ENCODE results near the gene SRRM2.

SRRM2 gene

DNA sequence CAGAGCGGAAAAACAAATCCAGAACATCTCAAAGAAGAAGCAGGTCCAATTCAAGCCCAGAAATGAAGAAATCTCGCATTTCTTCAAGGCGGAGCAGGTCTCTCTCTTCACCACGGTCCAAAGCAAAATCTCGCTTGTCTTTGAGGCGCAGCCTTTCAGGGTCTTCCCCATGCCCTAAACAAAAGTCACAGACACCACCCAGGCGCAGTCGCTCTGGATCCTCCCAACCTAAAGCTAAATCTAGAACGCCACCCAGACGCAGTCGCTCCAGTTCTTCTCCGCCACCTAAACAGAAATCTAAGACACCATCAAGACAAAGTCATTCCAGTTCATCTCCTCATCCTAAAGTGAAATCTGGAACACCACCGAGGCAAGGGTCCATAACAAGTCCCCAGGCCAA, 10.3 kb downstream of the SRRM2 start:
- no peak for DNase-seq (ENCODE audit: low spot score)

DNA sequence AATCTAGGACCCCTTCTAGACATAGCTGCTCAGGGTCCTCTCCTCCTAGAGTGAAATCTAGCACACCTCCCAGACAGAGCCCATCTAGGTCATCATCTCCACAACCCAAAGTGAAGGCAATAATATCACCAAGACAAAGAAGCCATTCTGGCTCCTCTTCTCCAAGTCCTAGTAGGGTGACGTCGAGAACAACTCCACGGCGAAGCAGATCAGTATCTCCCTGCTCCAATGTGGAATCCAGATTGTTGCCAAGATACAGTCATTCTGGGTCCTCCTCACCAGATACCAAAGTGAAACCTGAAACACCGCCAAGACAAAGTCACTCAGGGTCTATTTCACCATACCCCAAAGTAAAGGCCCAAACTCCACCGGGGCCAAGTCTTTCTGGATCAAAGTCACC, 10.7 kb downstream of the SRRM2 start:
- no peak for DNase-seq (ENCODE audit: low spot score)

DNA sequence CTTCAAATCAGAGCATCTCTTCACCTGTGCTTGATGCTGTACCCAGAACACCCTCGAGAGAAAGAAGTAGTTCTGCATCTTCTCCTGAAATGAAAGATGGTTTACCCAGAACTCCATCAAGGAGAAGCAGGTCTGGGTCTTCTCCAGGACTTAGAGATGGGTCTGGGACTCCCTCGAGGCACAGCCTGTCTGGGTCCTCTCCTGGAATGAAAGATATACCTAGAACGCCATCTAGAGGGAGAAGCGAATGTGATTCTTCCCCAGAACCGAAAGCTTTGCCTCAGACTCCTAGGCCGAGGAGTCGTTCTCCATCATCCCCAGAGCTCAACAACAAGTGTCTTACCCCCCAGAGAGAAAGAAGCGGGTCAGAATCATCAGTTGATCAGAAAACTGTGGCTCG, 12.3 kb downstream of the SRRM2 start:
- DNase-seq (ENCODE audit: low spot score) = no peak

DNA sequence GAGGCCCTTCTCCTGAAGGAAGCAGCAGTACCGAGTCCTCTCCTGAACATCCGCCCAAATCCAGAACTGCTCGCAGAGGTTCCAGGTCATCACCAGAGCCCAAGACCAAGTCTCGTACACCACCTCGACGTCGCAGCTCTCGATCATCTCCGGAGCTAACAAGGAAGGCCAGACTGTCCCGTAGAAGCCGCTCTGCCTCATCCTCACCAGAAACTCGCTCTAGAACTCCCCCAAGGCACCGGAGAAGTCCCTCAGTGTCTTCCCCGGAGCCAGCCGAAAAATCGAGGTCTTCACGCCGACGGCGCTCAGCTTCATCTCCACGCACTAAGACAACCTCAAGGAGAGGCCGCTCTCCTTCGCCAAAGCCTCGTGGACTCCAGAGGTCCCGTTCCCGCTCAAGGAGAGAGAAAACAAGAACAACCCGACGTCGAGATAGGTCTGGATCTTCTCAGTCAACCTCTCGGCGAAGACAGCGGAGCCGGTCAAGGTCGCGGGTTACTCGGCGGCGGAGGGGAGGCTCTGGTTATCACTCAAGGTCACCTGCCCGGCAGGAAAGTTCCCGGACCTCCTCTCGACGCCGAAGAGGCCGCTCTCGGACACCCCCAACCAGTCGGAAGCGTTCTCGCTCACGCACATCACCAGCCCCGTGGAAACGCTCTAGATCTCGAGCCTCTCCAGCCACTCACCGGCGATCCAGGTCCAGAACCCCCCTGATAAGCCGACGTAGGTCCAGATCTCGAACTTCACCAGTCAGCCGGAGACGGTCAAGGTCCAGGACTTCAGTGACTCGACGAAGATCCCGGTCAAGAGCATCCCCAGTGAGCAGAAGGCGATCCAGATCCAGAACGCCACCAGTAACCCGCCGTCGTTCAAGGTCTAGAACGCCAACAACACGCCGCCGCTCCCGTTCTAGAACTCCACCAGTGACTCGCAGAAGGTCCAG, 13.3 kb downstream of the SRRM2 start:
- DNase-seq (ENCODE audit: low spot score) = no peak

DNA sequence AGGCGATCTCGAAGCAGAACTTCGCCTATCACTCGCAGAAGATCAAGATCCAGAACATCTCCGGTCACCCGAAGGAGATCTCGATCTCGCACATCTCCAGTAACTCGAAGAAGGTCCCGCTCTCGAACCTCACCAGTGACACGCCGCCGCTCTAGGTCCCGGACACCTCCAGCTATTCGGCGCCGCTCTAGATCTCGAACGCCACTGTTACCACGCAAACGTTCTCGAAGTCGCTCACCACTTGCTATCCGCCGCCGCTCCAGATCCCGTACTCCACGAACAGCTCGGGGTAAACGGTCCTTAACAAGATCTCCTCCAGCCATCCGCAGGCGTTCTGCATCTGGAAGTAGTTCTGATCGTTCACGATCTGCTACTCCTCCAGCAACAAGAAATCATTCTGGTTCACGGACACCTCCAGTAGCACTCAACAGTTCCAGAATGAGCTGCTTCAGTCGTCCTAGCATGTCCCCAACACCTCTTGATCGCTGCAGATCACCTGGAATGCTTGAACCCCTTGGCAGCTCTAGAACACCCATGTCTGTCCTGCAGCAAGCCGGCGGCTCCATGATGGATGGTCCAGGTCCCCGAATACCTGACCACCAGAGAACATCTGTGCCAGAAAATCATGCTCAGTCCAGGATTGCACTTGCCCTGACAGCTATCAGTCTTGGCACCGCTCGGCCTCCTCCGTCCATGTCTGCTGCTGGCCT, 14.1 kb downstream of the SRRM2 start:
- no peak for DNase-seq (ENCODE audit: low spot score)

DNA sequence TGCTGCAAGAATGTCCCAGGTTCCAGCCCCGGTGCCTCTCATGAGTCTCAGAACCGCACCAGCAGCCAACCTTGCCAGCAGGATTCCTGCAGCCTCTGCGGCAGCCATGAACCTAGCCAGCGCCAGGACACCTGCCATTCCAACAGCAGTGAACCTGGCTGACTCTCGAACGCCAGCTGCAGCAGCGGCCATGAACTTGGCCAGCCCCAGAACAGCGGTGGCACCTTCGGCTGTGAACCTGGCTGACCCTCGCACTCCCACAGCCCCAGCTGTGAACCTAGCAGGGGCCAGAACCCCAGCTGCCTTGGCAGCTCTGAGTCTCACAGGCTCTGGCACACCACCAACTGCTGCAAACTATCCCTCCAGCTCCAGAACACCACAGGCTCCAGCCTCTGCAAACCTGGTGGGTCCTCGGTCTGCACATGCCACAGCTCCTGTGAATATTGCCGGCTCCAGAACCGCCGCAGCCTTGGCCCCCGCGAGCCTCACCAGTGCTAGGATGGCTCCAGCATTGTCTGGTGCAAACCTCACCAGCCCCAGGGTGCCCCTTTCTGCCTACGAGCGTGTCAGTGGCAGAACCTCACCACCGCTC, 14.8 kb downstream of the SRRM2 start:
- no peak for DNase-seq (ENCODE audit: low spot score)

DNA sequence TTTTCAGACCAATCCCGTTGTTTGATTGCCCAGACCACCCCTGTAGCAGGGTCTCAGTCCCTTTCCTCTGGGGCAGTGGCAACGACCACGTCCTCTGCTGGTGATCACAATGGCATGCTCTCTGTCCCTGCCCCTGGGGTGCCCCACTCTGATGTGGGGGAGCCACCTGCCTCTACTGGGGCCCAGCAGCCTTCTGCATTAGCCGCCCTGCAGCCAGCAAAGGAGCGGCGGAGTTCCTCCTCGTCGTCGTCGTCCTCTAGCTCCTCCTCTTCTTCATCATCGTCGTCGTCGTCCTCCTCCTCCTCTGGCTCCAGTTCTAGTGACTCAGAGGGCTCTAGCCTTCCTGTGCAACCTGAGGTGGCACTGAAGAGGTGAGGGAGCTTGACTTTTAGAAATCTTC, 15.5 kb downstream of the SRRM2 start:
- DNase-seq (ENCODE audit: low spot score) = no peak

DNA sequence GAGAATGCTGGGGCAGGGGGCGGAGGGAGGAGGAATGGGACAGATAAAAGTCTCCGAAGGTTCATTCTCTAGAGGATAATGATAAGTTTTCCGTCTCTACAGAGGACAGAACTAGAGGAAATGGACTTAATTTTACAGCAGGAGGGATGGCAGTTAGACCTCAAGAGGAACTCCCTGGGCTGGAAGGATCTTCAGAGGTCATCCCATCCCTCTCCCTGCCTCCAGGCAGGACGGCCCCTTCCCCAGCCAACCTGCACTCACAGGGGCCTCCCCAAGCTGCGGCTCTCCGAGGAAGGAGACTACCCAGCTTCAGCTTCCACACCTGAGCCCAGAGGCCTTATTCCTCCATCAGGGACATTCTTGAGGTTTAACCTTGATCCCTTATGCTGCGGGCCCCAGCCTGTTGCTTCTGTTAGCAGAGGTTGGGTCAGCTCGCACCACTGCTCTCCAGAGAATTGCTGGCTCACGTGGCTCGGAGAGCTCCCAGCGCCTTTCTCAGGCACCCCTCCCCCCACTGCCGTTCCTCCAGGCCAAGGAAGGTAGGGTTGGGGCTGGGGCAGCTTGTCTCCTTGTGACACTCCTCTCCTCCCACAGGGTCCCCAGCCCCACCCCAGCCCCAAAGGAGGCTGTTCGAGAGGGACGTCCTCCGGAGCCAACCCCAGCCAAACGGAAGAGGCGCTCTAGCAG, 16.1 kb downstream of the SRRM2 start:
- DNase-seq (ENCODE audit: low spot score) = no peak

DNA sequence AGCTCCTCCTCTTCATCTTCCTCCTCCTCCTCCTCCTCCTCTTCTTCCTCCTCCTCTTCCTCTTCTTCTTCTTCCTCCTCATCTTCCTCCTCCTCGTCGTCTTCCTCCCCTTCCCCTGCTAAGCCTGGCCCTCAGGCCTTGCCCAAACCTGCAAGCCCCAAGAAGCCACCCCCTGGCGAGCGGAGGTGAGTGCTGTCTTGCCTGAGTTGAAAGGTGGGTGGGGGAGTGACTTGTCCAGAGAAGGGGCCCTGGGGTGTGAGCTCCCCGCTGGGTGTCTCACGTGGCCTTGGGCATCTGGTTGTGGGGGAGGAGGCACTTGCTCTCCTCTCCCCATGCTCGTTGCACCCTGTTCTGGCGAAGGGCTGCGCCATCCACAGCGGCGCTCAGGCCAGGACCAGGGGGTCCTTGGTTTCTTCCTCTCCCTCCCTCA, 16.7 kb downstream of the SRRM2 start:
- no peak for DNase-seq (ENCODE audit: low spot score)

DNA sequence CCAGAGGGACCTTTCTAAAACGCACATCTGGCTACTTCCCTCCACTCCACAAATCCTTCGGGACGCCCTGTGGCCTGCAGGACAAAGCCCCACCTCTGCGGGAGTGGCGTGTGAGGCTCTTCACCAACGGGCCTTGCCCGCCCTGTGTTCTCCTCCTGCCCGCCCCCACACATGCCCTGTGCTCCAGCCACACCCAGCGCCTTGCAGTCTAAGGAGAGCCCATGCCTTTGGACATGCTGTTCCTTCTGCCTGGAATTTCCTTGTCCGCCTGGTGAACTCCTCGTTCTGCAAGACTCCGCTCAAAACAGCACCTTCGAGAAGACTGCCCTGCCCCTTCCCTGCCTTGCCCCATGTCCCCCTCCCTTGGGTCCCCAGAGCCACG, 17.2 kb downstream of the SRRM2 start:
- DNase-seq (ENCODE audit: low spot score) = no peak

DNA sequence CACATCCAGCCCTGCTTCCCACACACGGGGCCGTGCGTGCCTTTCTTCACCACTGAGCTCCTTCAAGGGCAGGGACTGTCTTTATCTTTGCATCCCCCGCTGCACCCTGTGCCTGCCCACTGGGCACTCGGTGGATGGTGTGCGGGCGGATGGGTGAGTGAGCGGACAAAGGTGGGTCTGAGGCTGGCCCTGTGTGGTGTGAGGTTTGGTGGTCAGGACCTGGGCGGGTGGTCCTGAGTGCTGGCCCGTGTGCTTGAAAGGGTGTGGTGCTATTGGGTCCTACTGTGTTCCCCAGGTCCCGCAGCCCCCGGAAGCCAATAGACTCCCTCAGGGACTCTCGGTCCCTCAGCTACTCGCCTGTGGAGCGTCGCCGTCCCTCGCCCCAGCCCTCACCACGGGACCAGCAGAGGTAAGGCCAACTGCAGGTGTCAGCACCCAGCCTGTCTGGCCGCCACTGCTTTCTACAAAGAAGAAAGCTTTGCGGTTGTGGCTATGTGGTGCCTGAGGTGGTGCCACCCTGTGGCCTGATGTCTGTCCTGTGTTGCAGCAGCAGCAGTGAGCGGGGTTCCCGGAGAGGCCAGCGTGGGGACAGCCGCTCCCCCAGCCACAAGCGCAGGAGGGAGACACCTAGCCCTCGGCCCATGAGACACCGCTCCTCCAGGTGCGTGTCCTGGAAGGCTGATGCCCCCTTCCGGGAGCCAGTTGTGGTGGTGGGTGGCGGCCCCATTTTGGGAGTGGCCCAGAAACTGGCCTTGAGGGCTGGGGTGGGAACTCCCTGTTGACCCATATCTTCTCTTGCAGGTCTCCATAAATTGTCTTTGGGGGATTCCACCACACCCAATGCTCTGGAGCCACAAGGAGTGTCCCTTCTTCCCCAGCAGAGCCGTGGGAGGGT, 17.9 kb downstream of the SRRM2 start:
- DNase-seq (ENCODE audit: low spot score) = no peak

DNA sequence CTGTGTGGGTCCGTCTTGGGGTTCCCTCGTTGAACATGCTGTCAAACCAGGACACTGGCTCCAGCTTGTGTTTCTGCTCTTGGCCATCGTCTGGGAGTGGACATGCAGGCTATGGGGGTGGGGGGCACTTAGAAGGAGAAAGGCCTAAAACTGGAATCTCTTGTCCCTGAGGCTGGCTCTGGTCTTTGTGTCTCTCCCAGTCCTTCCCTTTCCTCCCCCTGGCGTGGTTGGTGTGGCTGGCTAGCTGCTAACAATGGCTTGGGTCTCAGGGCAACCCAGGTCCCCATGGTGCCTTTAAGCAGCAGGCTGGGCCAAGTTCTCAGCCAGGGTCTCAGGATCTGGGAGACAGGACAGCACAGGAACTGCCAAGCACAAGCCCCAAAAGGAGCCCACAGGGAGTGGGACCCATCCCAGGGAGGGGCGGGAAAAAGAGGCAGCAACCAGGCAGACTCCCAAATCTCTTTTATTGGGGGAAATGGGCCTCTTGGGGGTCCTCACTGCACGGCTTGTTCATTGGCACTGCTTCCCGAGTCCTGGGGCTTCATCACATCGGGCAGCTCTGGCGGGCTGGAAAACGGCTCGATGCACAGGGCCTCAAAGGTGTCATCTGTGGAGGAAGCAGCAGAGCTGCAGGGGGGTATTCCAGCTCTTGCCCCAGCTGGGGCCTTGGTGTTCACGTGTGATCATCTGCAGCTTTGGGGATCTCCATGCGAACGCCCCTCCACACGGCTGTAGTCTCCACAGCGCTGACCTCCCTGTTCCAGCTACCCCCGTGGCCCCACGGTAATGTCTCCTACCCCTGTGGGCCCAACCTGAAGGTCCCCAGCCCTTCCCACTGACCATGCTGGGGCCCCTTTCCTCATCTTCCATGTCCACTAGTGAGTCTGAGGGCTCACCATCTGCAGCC, 19.3 kb downstream of the SRRM2 start:
- DNase-seq (ENCODE audit: low spot score) = no peak

DNA sequence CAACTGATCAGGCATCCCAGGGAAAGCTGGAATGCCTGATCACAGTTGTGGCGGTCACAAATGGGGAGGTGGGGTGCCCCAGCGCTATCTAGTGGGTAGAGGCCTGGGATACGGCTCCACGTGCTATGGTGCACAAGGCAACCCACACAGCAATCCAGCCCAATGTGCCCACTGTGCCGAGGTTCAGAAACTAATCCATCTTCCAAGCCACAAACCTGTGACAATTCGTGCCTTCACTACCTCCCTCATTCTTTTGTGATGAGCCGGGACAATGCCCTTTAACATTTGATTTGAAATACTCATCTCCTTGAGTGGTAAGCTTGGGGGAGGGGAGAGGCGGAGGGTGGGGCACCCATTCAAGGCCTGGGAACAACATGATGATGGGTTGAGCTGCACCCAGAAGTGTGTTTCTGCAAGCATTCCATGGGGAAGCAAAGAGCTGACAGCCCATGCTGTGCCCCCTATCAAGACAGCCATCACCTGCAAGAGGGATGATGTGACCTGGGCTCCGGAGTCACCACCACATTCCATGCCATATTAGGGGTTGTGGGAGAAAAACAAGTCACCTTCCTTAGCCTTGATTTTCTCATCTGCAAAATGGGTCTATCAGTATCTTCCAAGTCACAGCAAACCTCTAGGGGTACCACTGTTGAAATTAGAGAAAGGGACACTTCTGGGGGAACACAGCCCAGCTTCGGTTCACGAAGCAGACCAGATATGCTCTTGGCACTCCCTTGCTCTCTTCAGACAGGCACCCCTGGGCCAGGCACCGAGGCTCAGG, 20.9 kb downstream of the SRRM2 start:
- DNase-seq (ENCODE audit: low spot score) = no peak

DNA sequence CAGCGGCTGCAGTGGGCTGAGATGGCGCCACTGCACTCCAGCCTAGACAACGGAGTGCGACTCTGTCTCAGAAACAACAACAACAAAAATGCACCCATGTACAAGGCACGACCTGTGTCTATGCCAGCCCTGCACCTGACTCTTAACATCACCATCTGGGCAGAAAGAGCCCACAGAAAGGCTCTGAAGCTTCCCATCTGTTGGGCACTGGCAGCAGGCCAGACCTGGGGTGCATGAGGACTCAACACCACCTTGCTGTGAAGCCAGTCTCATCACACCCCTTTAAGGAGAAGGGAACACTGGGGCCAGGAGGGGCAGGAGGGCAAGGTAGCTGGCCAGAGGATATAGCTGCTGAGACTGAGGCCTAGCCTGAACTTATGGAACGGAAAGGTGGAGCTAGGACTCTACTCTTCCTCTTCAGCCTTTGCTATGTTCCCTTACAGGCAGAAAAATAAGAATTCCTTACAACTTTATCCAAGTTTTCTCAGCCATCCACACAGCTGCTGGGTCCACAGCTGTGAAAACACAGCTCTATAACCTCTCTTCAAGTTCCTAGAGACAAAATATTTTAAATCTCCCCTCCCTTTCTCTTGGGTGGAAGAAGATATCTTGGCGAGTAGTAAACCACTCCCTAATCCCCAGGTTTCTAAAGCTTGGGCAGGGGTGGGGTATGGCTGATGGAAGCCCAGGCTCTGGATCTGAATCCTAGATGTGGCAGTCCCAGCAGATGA, 21.9 kb downstream of the SRRM2 start:
- no peak for DNase-seq (ENCODE audit: low spot score)

DNA sequence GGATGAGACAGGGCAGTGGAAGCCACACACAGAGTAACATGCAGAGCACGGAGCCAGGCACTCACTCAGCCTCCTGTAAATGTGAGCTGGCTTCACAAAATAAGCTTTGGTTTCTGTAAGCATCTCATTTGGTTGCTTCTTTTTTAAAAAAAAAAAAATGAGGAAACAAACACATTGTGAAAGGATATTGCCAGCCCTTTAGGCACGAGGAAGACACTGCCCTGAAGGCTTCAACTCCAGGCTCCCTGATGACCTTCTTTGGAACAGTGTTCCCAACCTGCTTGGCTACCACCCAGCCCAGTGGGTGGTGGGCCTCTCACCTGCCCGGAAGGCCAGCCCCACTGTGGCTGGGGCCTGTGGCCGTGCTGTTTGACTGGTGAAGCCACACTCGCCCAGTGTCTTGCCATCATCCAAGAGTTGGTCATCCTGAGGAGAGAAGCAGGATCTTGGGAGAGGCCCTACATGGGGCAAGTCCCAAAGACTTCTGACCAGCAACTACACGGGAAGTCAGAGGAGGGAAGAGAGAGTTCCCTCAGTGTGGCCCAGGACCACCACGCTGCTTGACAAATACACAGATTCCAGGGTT, 22.8 kb downstream of the SRRM2 start:
- no peak for DNase-seq (ENCODE audit: low spot score)

DNA sequence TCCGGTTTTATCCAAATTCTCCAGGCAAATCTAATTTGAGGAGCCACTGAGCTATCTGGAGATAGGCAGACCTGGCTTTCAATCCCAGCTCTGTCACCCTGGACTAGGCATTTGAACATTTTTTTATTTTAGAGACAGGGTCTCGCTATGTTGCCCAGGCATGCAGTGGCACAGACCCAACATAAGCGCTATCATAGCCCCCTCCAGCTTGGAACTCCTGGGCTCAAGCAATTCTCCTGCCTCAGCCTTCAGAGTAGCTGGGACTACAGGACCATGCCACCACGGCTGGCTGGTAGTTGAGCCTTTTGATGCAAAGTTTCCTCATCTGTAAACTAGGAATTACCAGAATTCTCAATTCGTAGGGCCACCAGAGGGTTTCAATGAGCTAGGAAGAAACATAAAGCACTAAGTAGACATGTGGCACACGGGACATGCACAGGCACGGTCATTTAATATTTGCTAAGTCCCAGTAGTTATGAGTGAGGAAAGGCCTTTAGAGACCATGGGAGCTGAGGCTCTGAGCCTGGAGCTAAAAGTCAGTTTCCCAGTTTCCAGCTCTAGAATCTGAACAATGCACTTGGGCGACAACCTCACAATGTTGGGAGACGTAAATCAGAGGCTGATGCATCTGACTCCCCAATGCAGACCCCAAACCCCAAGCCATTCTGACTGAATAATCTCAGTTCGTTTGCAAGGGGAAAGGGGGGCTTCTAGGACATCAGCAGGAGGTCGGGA, 23.5 kb downstream of the SRRM2 start:
- no peak for DNase-seq (ENCODE audit: low spot score)

DNA sequence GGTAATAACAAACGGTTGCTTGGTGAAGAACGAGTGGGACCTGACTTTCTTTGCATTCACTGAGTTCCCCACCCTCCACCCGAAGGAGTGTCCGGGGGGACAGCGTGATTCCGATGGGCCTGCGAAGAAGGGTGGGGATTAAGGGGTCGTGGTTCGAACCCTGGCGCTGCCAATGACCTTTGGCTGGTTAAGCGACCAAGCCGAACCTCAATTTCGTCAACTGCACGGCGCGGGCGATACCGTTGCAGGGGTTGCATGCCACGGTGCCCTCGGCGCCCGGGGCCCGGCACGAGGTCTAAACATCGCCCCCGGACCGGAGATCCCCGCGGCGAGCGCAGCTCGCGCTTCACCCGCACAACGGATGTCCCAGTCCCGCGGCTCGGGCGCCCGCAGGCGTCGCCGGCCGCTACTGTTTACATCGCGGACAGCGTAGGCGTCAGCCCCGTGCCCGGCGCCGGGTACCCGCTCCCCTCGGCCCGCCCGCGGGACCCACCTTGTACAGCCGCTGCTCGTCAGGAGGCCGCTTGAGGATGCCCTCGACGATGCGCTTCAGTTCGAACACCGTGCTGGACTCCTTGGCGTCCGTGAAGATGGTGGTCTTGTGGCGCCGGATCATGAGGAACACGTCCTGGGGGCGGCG, 24.2 kb downstream of the SRRM2 start:
- DNase-seq (ENCODE audit: low spot score) = no peak
